Hepatocyte (in vitro differentiated cells): ENCODE data around the gene AKR1B1.

ENCODE experiments used
- EZH2 ChIP-seq: fragments of 200-600 bp; sonication (generic); IDR thresholded peaks from 2 replicates; pipeline ENCODE4 v1.6.1; 2016; ENCODE audit warnings: antibody characterized with exemption, mild to moderate bottlenecking, borderline replicate concordance
- TF ChIP-seq, protein P1 (sequence below): fragments of 200-600 bp; sonication (generic); IDR thresholded peaks from 2 replicates; pipeline ENCODE4 v1.5.1; 2016; ENCODE audit warnings: antibody characterized with exemption, mild to moderate bottlenecking; ENCODE audit not compliant: poor library complexity

- TF ChIP-seq, protein P1, sequence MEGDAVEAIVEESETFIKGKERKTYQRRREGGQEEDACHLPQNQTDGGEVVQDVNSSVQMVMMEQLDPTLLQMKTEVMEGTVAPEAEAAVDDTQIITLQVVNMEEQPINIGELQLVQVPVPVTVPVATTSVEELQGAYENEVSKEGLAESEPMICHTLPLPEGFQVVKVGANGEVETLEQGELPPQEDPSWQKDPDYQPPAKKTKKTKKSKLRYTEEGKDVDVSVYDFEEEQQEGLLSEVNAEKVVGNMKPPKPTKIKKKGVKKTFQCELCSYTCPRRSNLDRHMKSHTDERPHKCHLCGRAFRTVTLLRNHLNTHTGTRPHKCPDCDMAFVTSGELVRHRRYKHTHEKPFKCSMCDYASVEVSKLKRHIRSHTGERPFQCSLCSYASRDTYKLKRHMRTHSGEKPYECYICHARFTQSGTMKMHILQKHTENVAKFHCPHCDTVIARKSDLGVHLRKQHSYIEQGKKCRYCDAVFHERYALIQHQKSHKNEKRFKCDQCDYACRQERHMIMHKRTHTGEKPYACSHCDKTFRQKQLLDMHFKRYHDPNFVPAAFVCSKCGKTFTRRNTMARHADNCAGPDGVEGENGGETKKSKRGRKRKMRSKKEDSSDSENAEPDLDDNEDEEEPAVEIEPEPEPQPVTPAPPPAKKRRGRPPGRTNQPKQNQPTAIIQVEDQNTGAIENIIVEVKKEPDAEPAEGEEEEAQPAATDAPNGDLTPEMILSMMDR: no peak
- no peak for TF ChIP-seq EZH2
Observed at GRCh38 chr7:134438946-134439345, 20.0 kb downstream of the AKR1B1 start.
